Smooth muscle cell of bladder (primary cell): ENCODE results near the gene ATOSA. TPM values are rescaled to one million over a fixed set of nuclear protein-coding genes. Genes with fewer than 3 reads are reported as not detected.

Experiments
- total RNA-seq: library from RNA; depleted of rRNA; stranded (reverse); fragments of >200 nt; gene quantifications from 2 replicates; pipeline ENCODE4 v1.2.3, GENCODE V29; 2014

Gene ATOSA, protein sequence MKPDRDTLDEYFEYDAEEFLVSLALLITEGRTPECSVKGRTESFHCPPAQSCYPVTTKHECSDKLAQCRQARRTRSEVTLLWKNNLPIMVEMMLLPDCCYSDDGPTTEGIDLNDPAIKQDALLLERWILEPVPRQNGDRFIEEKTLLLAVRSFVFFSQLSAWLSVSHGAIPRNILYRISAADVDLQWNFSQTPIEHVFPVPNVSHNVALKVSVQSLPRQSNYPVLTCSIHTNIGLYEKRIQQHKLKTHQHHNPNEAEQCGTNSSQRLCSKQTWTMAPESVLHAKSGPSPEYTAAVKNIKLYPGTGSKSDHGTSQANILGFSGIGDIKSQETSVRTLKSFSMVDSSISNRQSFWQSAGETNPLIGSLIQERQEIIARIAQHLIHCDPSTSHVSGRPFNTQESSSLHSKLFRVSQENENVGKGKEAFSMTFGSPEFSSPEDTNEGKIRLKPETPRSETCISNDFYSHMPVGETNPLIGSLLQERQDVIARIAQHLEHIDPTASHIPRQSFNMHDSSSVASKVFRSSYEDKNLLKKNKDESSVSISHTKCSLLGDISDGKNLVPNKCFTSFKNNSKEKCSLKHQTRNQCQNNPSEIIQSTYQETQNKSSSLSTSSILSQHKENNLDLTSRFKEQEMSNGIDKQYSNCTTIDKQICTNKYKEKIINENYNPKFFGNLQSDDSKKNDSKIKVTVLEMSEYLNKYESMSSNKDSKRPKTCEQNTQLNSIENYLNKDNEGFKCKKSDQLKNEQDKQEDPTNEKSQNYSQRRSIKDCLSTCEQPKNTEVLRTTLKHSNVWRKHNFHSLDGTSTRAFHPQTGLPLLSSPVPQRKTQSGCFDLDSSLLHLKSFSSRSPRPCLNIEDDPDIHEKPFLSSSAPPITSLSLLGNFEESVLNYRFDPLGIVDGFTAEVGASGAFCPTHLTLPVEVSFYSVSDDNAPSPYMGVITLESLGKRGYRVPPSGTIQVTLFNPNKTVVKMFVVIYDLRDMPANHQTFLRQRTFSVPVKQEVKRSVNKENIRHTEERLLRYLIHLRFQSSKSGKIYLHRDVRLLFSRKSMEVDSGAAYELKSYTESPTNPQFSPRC
- total RNA-seq = 14.0 and 14.2 TPM in 2 replicates

DNA sequence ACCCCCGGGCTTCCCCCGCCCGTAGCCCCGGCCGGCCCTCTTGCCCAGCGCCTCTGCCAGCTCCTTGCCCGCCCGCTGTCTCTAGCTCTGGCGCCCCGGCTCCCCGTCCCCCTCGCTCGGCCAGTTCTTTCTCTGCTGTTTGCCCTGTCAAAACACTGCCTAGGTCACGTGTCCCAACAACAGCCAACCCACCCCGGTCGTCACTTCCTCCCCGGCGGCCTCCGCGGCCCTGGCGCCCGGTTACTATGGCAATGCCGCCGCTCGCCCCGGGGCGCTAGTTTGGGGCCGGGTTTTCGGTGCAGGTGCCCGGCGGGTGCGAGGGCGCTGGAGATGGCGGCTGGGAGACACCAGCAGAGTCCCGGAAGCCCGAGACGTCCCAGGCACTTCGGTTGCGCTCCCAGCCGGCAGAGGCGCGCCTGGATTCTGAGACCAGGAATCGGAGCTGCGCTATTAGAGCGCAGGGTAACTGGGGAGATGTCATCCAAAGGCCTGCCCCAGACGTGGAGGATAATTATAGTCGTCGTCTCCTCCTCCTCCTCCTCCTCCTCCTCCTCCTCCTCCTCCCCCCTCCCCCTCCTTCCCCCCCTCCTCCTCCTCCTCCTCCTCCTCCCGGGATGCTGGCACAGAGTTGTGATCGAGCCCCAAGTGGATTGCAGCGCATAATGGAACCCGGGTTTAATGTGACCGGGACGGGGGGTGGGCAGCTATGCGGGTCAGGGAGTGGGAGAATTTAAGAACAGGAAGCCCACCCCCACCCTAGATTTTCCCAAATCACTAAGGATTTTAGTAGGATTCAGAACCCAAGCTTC, at the start of gene ATOSA:
ATOSA (minus strand) TSS at position 157 of the 809 bp plus-strand sequence. CDS start 1,367 bp downstream, outside the sequence.

Other genes starting within 250 kb of the ATOSA start
- 28.0 and 33.0 TPM in 2 replicates for gene MYO5A, start 150.5 kb downstream of the ATOSA start, total RNA-seq
- gene ARPP19, start 110.4 kb downstream of the ATOSA start, total RNA-seq = 43.0 and 57.3 TPM in 2 replicates
- 0.09 and 0.14 TPM in 2 replicates for gene ONECUT1, start 110.9 kb upstream of the ATOSA start, total RNA-seq